ENCODE data around the gene USP47. TPM values are rescaled to one million over a fixed set of nuclear protein-coding genes. Genes with fewer than 3 reads are reported as not detected.

Gene USP47
- total RNA-seq, 2 experiments from 2014 or later, result 34.5 to 38.4 TPM

Other genes starting within 250 kb of the USP47 start
- under 1 TPM; 0.23 to 0.42 TPM for gene GALNT18, start 220.0 kb upstream of the USP47 start, total RNA-seq
- under 1 TPM in 1 of 2 experiments, not detected in 1; 0.29 TPM for gene DKK3, start 166.7 kb downstream of the USP47 start, total RNA-seq